Stimulated activated CD4-positive, alpha-beta T cell treated with anti-CD3 and anti-CD28 coated beads, Interleukin-2, amount 100 ng/mL, for 24 hours (primary cell): ENCODE results near the gene GLB1L.

Experiments used
- DNase-seq, 2 donors: peaks; one replicate each; pipeline ENCODE4 v3.0.0-alpha.2; 2020

Gene GLB1L

GRCh38 chr2:219220652-219221402, 24.4 kb downstream of the GLB1L start:
- no peak for DNase-seq

GRCh38 chr2:219219784-219220532, 25.3 kb downstream of the GLB1L start:
- no peak for DNase-seq

GRCh38 chr2:219218732-219219701, 26.2 kb downstream of the GLB1L start, which contains the start of gene ABCB6:
Gene ABCB6, minus strand, starts transcription at chr2:219218958. Its CDS starts 285 bp downstream, at chr2:219218673.
- DNase-seq: peak; percentile 90 to 91

GRCh38 chr2:219218217-219218731, 27.0 kb downstream of the GLB1L start:
- peak; percentile 20 to 35 for DNase-seq

GRCh38 chr2:219216535-219216915, 28.7 kb downstream of the GLB1L start:
- no peak for DNase-seq

- no peak for DNase-seq
These were observed 29.2 kb downstream of the GLB1L start for GRCh38 chr2:219215871-219216534.

GRCh38 chr2:219214786-219215185, 30.5 kb downstream of the GLB1L start:
- DNase-seq: no peak

GRCh38 chr2:219214141-219214540, 31.1 kb downstream of the GLB1L start:
- no peak for DNase-seq

- DNase-seq: no peak
These were observed 31.7 kb downstream of the GLB1L start for GRCh38 chr2:219213486-219214071.

- no peak for DNase-seq
These were observed 32.2 kb downstream of the GLB1L start for GRCh38 chr2:219213026-219213415.

- DNase-seq: no peak
These were observed 34.3 kb downstream of the GLB1L start for GRCh38 chr2:219210886-219211362.

- DNase-seq: no peak
These were observed 34.9 kb downstream of the GLB1L start for GRCh38 chr2:219210196-219210885.

- DNase-seq: no peak
These were observed 35.7 kb downstream of the GLB1L start for GRCh38 chr2:219209236-219210195.

- no peak for DNase-seq
These were observed 37.1 kb downstream of the GLB1L start for GRCh38 chr2:219207884-219208740.

GRCh38 chr2:219207134-219207883, 37.9 kb downstream of the GLB1L start:
- DNase-seq: no peak

- DNase-seq: peak; percentile 94 to 96
These were observed 38.7 kb downstream of the GLB1L start, which contains the start of gene ZFAND2B for GRCh38 chr2:219206328-219207133. Gene ZFAND2B, plus strand, starts transcription at chr2:219206782. Its CDS starts 206 bp downstream, at chr2:219206988.

GRCh38 chr2:219205981-219206327, 39.3 kb downstream of the GLB1L start:
- DNase-seq: no peak
